ENCODE data around the gene ANKRD23. TPM values are rescaled to one million over a fixed set of nuclear protein-coding genes. Genes with fewer than 3 reads are reported as not detected.
A peak's percentile ranks its signal among the peaks of the same experiment; 100 is the strongest.

Gene ANKRD23
- total RNA-seq, 1 experiment from 2014 or later = 8.9 TPM

GRCh38 chr2:96859099-96859649, 15.4 kb upstream of the ANKRD23 start:
- Histone ChIP-seq H3K4me2 (peak overlapping the region; percentile 85; the same call in 1 of the 2 replicates), H3K36me3 (ENCODE audit: low read depth) (peaks cover 22% of the 10 kb centered on the region; the same call in 1 of the 2 replicates), H3K9me3 (ENCODE audit: insufficient read depth, low read depth) (no peaks in the 10 kb centered on the region), H3K9me2 (ENCODE audit: insufficient read depth) (no peaks in the 10 kb centered on the region), H3K27ac (no peak overlapping the region), H3F3A (ENCODE audit: insufficient read depth, low read depth) (peaks cover 15% of the 10 kb centered on the region; the same call in 1 of the 2 replicates), H3K79me2 (ENCODE audit: low read depth) (peaks cover 20% of the 10 kb centered on the region; the same call in 1 of the 2 replicates), H4K20me1 (ENCODE audit: insufficient read depth) (peaks cover 4% of the 10 kb centered on the region; the same call in 1 of the 2 replicates), H3K27me3 (ENCODE audit: insufficient read depth, low read depth) (no peaks in the 10 kb centered on the region), H3K4me1 (replicated peaks; ENCODE audit: insufficient read depth) (peaks cover 10% of the 10 kb centered on the region), H3K4me3 (no peak overlapping the region; the same call in 1 of the 2 replicates), H2AFZ (no peak overlapping the region)
- no peak for DNase-seq
- CTCF ChIA-PET = interaction anchor here (1.8 to 2.0 kb wide), 3 partner anchors 9 to 92 kb away, joined by 7 to 36 read pairs (median 14); no protein-coding TSS in a partner anchor
- TF ChIP-seq EZH2 (IDR thresholded peaks at IDR 0.05; ENCODE audit: low read depth) = no peak
- no peak for TF ChIP-seq CTCF (conservative IDR thresholded peaks at IDR 0.05)
- POLR2A ChIA-PET (ENCODE audit: unreplicated experiment) = interaction anchor here (1.0 kb wide), 1 partner anchor 10 kb away, joined by 4 read pairs; no protein-coding TSS in a partner anchor
- intact Hi-C loops (cut with micrococcal nuclease; ENCODE audit: unreplicated experiment) = loop anchor here (2.0 to 5.0 kb wide), 2 partner anchors 26 to 38 kb away; no protein-coding TSS in a partner anchor
- no TSS peak for BruUV-seq (replicated peaks)

GRCh38 chr2:96857667-96858372, 14.0 kb upstream of the ANKRD23 start, which contains the start of gene ANKRD39:
ANKRD39 (minus strand) TSS chr2:96858016; CDS start chr2:96857987, 29 bp downstream.
- ChIA-PET POLR2A (ENCODE audit: unreplicated experiment) (interaction anchor here (0.6 to 1.4 kb wide), 5 partner anchors 15 to 1826 kb away, joined by 3 to 32 read pairs (median 4); no protein-coding TSS in a partner anchor), CTCF (interaction anchor here (0.7 to 2.0 kb wide), 14 partner anchors 9 to 308 kb away, joined by 3 to 36 read pairs (median 5); no protein-coding TSS in a partner anchor)
- Histone ChIP-seq H2AFZ (peak within 1 kb of the TSS; percentile 94), H3F3A (ENCODE audit: insufficient read depth, low read depth) (peaks cover 15% of the 10 kb centered on the region; the same call in 1 of the 2 replicates), H3K27me3 (ENCODE audit: insufficient read depth, low read depth) (no peaks in the 10 kb centered on the region), H4K20me1 (ENCODE audit: insufficient read depth) (no peaks in the 10 kb centered on the region; the same call in 1 of the 2 replicates), H3K9me2 (ENCODE audit: insufficient read depth) (no peaks in the 10 kb centered on the region), H3K79me2 (ENCODE audit: low read depth) (peaks cover 20% of the 10 kb centered on the region; the same call in 1 of the 2 replicates), H3K27ac (no peak within 1 kb of the TSS), H3K4me3 (peak within 1 kb of the TSS; percentile 72), H3K9me3 (ENCODE audit: insufficient read depth, low read depth) (no peaks in the 10 kb centered on the region), H3K4me1 (replicated peaks; ENCODE audit: insufficient read depth) (peaks cover 10% of the 10 kb centered on the region), H3K36me3 (ENCODE audit: low read depth) (0 out of 2 replicates have a peak, but pooled peaks cover 11% of the 10 kb centered on the region), H3K4me2 (peak within 1 kb of the TSS; percentile 87)
- TF ChIP-seq CTCF (conservative IDR thresholded peaks at IDR 0.05) = peak; percentile 48
- TF ChIP-seq EZH2 (IDR thresholded peaks at IDR 0.05; ENCODE audit: low read depth) = no peak
- peak; percentile 95 to 100 for DNase-seq
- intact Hi-C loops (cut with micrococcal nuclease; ENCODE audit: unreplicated experiment) = loop anchor here (1.0 to 5.0 kb wide), 6 partner anchors 11 to 102 kb away; partner anchors contain the start of gene CNNM3
- no TSS peak for BruUV-seq (replicated peaks)
